GM12891 (cell line): ENCODE data around the gene DIS3L2.

Experiments used
- PAX5 ChIP-seq: IDR thresholded peaks from 2 replicates; pipeline ENCODE4 v1.6.1; 2011; ENCODE audit warnings: low read length, moderate library complexity, mild to moderate bottlenecking; ENCODE audit not compliant: insufficient read depth, severe bottlenecking
- POLR2A ChIP-seq: IDR thresholded peaks from 2 replicates; pipeline ENCODE4 v1.6.1; 2011; ENCODE audit warnings: low read depth, low read length, control low read depth
- POLR2AphosphoS5 ChIP-seq: IDR thresholded peaks from 2 replicates; pipeline ENCODE4 v1.6.1; 2011; ENCODE audit warnings: low read depth, low read length, control low read depth
- POU2F2 ChIP-seq: IDR thresholded peaks from 2 replicates; pipeline ENCODE4 v1.6.1; 2011; ENCODE audit warnings: low read depth, mild to moderate bottlenecking, control low read depth, low read length, moderate library complexity
- TAF1 ChIP-seq: IDR thresholded peaks from 2 replicates; pipeline ENCODE4 v1.6.1; 2011; ENCODE audit warnings: low read depth, low read length, control low read depth

DNA sequence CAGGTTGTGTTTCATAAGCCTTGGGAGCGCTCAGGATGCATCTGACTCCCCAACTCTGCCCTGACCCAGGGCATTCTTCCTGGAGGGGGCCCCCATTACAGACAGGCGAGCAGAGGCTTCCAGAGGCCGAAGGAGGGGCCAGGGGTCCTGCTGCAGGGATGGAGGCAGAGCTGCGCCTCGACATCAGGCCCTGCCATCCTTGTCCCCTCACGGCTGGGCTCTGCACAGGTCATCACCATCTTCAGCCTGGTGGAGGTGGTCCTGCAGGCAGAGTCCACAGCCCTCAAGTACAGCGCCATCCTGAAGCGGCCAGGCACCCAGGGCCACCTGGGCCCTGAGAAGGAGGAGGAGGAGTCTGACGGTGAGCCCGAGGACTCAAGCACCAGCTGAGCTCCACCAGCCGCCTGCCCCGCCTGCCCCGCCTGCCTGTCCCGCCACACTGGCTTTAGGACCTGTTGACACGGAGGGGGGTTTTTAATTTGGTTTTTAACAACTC is 374.8 kb downstream of the DIS3L2 start:
- TF ChIP-seq POLR2AphosphoS5 (no peak), POLR2A (no peak), TAF1 (no peak), PAX5 (no peak), POU2F2 (no peak)
